NCI-H526 treated with DMSO at 0.1 percent for 48 hours (cell line): ENCODE results near the gene NIPSNAP2.
"Not testable (repeated sequence)": the region's sequence is repeated elsewhere in the genome, so short reads cannot be mapped to it uniquely, and the experiment has no call there.

Experiments
- DNase-seq: peaks from one replicate; lab custom pipeline; 2025; lab: John Stamatoyannopoulos, UW

NIPSNAP2 gene

DNA sequence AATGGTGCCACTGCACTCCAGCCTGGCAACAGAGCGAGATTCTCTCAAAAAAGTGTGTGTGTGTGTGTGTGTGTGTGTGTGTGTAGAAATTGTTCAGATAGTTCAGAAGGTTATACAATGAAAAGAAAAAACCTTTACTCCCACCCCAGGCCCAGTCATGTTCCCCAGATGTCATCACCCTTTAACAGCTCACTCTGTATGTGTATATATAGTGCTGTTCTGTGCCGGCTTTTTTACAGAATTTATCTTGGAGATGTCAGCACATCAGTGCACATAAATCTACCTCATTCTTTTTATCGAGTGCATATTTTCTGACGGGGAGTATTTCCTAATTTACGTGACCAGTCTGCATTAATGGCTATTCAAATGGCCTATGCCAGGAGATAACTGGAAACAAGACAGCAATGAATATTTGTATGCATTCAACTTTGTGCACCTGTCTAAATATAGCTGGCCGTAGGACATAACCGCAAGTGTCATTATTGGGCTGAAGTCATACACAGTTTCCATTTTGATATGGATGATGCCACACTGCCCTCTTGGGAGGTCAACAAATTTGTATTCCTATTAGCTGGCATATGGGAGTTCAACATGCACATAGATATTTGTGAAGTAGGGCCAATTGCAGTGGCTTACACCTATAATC, 11.7 kb downstream of the NIPSNAP2 start:
- DNase-seq: peak; percentile 79

DNA sequence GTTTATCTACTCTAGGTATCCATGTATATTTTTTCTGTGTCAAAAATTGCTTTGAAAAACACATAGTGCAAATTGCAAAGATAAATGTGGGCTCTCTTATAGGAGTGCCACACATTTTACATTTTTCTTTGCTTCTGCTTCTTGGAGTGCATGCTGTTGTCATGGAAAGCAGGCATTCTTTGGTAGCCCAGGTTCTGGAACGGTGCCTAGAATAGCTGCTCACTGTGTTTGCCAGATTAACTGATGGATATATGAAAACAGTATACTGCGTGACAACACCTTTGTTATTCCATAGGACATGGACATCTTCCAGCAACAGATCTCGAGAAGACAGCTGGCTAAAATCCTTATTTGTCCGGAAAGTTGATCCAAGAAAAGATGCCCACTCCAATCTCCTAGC, 13.4 kb downstream of the NIPSNAP2 start:
- DNase-seq: no peak

DNA sequence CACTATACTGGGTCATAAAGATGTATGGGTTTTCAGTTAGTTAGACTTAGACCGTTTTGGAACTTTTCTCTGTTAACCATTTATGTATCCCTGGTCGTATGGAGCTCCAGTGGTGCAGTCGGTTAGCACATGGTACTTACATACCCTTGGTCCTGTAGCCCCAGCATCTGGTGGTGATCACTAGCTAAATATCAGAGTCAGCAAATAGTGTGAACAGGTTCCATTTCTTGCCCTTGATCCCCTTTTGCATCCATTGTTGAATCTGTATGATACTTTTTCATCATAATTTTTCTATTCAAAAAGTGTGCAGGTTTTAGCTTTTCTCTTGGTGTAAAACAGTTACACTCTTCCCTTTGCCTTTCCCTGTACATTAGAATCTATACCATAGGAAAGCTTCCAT, 15.9 kb downstream of the NIPSNAP2 start:
- no peak for DNase-seq

DNA sequence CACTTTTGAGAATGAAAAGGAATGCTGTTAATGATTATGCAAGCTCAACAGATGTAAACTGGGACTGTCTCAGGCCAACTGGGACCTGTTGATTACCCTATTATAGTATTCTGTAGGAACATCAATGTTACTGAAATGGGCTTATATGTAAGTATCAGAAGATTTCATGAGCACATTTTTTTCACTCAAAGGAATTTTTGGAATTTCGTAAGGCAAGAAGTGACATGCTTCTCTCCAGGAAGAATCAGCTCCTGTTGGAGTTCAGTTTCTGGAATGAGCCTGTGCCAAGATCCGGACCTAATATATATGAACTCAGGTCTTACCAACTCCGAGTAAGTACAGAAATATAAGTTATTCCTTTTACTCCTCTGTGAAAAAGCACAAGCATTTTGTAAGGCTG, 19.2 kb downstream of the NIPSNAP2 start:
- no peak for DNase-seq

DNA sequence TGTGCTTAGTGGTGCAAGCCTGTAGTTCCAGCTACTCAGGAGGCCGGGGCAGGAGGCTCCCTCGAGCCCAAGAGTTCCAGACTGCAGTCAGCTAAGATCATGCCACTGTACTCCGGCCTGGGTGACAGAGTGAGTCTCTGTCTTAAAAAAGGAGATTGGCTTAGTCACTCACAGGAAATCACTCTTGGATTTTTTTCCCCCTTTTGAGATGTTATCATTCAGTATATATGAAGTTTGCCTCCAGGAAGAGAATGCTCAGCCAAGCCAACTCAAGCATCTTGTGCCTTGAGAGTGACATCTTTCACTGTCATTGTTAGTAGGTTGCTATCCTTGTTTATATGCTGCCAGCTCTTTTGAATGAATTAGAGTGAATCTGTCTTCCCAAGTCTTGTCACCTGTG, 28.0 kb downstream of the NIPSNAP2 start:
- no peak for DNase-seq

DNA sequence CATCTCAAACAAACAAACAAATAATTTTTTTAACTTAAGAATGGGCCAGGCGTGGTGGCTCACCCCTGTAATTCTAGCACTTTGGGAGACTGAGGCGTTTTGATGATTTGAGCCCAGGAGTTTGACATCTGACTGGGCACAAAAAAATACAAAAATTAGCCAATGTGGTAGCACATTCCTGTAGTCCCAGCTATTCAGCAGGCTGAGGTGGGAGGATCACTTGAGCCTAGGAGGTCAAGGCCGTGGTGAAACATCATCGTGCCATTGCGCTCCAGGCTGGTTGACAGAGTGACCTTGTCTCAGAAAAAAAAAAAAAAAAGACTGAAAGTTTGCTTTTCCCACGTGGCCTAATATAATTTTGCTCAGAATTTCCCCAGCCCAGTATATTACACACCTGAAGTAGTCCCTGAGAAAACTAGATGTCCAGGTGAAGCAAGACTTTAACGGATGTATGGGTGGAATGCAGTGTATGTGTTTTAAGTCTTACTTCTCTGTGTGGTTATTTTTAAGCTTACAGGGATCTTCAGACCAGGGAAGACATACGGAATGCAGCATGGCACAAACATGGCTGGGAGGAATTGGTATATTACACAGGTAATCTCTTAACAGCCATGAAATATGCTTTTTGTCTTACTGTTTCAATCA, 32.6 kb downstream of the NIPSNAP2 start:
- no peak for DNase-seq

DNA sequence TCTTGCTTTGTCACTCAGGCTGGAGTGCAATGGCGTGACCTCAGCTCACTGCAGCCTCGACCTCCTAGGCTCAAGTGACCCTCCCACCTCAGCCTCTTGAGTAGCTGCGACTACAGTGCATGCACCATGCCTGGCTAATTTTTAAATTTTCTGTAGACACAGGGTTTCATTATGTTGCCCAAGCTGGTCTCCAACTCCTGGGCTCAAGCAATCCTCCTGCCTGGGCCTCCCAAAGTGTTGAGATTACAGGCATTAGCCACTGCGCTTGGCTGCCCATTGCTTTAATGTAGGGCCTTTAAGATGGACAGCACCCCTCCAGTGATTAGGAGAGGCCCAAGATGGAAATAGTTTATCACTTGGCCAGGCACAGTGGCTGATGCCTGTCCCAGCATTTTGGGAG, 39.4 kb downstream of the NIPSNAP2 start:
- DNase-seq: no peak

DNA sequence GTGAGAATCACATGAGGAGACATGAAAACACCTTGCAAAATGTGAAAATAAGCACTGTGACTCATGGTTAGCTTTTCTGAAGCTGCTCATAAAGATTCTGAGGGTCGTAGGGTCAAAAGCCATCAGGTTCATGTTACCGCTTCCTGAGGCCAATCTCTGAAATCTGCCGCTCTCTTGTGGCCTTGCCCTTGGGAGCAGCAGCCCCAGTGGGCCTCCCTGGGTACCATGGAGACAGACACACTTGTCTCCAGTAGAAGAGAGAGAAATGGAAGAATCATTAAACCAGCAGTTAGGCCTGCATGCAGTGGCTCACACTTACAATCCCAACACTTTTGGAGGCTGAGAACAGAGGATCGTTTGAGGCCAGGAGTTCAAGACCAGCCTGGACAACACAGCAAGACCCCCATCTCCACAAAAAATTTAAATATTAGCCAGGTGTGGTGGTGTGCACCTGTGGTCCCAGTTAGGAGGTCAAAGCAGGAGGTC, 42.8 kb downstream of the NIPSNAP2 start:
- DNase-seq: no peak

DNA sequence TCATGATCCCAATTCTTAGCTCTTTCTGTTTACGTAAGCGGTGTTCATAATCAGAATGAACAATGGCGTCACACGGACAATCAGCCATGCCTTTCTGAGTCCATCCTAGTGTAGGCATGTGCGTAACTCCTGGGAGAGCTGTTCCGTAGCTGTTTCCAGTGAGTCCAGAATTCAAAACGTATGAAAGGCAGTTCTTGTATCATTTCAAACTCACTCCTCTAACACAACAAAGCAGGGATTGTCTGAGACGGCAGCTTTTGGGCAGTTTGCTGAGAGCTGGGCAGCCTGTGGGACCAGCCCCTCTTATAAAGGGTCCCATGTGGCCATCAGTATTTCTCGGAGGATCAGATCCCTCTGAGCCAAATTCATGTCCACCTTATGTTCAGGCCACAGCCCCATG, 43.5 kb downstream of the NIPSNAP2 start:
- no peak for DNase-seq

DNA sequence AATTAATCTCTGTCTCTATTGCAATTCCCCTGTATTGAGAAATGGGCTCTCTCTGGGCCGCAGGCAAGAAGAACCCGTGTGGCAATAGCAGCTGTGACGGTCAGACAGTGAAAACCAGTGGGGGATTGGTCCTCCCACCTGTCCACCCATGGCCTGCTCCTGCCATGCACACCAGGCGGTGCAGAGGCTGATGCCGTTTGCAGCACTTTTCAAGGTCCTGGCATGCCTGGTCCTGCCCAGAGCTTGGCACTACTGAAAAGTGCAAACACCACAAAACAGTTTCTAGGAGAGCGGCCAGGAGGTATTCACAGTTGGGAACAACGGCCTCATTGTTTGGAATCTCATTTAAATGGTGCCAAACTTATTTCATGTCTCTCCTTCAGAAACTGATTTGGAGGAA, 45.3 kb downstream of the NIPSNAP2 start:
- peak; percentile 95 for DNase-seq

DNA sequence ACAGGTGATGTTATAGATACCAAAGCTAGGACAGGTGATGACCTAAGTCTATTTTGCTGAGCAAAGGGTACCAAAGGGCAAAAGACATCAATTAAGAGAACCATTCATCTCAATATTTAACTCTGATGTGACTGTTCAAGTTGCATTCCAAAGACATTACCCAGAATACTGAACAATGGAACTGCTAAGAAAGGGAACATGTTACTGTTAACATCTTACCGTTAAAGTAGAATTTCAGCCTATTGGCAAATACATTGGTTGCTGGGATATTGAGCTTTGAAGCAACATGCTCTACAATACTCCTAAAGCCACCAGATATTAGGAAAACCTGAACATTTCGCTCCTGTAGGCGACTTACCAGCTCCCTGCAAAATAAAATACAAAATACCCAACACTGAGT, 52.6 kb downstream of the NIPSNAP2 start:
- not testable (repeated sequence) for DNase-seq

DNA sequence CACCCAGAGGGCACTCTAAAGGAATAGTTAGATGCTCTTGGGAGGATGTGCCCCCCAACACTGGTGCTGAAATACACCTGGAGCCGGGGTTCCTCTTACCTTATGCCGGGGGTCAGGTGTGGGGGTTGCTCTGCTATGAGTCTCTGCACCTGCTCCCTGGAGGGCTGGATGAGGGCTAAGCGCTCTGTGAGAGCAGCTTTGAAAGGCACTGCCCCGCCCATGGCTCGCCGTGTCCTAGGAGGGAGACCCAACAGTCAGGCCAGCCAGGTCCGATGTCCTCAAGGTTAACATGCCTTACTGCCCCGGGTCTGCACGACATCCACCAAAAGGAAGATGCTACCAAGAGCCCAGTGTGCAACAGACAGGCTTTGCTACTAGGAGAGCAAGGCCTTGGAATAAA, 55.1 kb downstream of the NIPSNAP2 start:
- DNase-seq: no peak

DNA sequence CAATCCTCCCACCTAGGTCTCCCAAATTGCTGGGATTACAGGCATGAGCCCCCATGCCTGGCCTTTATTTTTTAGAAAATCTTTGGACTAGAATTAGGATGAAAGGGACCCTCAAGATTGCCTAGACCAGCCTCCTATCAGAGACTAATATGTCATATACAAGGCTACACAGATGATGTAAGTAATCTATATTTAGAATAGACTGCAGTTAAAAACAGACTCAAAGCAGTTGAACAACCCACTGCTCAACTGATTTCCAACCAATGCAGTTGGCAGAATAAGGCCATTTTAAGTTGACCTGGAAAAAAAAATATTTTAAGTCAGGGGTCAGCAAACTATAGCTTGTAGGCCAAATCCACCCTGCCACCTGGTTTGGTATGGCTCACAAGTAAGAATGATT, 59.1 kb downstream of the NIPSNAP2 start:
- DNase-seq: no peak

DNA sequence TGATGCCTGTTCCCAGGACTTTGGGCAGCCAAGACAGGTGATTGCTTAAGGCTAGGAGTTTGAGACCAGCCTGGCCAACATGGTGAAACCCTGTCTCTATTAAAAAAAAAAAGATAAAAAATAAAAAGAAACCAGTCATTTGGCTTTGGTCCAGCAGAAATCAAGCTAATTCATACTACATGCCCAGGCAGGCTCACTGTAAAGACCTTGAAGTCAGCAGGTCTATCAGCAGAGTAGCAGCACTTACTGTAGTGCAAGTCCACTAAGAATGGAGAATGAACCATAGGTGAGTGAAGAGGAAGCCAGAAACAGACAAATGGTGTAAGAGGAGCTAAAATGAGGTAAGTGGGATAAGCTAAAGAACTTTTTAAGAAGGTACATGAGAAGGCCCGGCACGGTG, 62.2 kb downstream of the NIPSNAP2 start:
- DNase-seq: no peak

DNA sequence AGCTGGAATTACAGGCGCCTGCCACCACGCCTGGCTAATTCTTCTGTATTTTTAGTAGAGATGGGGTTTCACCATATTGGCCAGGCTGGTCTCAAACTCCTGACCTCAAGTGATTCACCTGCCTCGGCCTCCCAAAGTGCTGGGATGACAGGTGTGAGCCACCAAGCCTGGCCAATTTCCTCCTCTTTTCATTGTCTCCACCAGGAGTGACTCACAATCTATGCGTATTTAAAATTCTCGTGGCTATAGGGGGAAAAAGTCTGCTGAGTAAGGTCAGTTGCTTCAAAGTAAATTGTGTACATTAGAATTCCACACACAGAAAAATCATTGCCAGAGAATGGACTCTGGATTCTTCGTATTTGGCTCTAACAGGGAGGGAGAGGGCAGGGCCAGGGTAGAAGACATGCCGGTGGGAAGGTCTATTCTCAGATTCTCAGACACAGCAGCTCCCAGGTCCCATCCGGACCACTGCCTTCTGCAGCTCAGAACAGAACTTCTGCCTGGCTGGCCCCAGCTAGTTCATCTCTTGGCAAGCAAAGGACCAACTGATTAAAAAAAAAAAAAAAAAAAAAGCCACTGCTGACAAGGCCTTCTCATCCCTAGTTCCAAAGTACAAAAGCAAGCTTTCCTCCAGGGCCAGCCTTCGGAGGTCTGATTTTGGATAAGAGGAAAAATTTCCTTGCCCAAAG, 64.7 kb downstream of the NIPSNAP2 start:
- DNase-seq: no peak

DNA sequence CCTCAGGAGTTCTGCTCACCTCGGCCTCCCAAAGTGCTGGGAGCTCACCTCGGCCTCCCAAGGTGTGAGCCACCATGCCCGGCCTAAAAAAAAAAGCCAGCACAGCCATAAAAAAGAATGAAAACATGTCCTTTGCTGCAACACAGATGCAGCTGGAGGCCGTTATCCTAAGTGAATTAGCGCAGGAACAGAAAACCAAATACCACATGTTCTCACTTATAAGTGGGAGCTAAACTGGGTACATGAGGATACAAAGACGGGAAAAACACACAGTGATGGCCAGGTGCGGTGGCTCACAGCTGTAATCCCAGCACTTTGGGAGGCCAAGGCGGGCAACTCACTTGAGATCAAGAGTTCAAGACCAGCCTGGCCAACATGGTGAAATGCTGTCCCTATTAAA, 66.0 kb downstream of the NIPSNAP2 start:
- no peak for DNase-seq

DNA sequence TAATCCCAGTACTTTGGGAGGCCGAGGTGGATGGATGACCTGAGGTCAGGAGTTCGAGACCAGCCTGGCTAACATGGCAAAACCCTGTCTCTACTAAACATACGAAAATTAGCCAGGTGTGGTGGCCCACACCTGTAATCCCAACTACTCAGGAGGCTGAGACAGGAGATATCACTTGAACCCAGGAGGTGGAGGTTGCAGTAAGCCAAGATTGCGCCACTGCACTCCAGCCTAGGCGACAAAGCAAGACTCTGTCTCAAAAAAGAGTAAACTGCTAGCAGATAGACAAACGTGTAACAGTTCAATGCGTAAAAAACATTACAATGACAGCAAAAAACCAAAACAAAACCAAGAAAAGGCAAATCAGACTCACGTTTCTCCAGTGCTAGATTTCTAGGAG, 67.2 kb downstream of the NIPSNAP2 start:
- DNase-seq: not testable (repeated sequence)

DNA sequence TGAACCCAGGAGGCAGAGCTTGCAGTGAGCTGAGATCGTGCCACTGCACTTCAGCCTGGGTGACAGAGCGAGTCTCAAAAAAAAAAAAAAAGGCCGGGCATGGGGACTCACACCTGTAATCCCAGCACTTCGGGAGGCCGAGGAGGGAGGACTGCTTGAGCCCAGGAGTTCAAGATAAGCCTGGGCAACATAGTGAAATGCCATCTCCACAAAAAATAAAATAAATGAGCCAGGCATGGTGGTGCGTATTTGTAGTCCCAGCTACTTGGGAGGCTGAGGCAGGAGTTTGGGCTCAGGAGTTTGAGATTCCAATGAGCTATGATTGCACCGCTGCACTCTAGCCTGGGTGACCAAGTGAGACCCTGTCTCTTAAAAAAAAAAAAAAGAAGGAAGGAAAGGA, 68.2 kb downstream of the NIPSNAP2 start:
- DNase-seq: not testable (repeated sequence)

DNA sequence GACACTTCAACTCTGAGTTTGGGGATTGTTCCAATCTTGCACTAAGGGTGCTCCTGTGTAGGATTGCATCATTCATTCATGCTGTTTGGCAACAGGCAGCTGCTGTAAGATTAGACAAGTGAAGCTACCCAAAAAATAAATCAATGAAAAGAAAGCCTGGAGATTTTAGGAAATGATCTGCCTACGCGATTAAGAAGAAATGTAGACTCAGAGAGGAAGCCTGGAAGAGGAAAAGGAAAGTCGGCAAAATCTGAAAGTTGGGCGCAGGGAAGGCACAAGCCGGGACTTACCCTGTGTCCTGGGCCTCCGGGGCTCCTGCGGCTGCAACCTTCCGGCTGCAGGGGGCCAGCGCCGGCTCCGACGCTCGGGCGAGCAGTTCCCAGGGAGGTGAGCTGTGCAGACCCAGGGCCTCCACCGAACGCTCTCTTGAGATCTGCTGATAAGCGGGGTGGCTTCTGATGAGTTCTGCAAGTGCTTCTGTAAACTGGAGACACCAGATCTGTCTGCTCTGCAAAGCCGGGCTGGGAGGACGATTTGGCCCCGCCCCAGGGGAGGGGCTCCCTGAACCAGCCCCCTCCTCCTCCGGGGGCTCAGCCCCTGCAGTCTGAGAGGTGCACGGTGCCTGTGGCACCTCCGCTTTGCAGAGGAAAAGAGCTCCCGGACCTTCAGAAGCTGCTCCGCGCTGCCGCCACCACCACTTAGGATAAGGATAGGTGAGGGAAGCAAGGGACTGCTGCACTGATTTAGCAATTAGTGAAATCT, 69.5 kb downstream of the NIPSNAP2 start:
- DNase-seq: peak; percentile 90

DNA sequence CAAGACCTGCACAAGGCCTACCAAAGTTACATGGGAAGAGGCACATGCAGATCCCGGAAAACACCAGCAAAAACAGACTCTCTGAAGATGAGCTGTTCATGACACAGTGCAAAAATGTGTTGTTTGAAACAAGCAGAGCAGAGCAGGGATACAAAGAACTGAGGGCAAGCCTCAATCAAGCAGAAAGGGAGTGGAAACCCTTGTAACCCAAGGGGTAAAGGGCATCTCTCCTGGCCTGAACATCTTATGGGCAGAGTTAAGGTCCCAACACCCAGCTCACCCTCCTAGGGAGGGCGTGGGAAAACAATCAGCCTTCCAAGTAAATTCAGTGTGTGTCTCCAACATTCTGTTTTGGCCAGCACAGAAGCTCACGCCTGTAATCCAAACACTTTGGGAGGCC, 76.3 kb downstream of the NIPSNAP2 start:
- no peak for DNase-seq

DNA sequence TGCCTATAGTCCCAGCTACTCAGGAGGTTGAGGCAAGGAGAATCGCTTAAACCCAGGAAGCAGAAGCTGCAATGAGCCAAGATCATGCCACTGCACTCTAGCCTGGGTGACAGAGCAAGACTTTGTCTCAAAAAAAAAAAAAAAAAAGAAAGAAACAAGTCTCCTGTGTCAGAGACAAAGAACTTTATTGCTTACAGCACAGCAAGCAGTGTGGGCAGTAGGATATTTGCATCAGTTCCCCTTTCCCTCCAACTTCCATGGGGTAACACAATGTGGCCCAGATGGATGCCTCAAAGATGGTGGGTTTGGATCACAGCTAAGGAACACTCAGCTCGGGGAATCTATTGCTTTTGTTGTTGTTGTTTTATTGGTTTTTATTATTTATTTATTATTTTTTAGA, 81.4 kb downstream of the NIPSNAP2 start:
- DNase-seq: not testable (repeated sequence)

DNA sequence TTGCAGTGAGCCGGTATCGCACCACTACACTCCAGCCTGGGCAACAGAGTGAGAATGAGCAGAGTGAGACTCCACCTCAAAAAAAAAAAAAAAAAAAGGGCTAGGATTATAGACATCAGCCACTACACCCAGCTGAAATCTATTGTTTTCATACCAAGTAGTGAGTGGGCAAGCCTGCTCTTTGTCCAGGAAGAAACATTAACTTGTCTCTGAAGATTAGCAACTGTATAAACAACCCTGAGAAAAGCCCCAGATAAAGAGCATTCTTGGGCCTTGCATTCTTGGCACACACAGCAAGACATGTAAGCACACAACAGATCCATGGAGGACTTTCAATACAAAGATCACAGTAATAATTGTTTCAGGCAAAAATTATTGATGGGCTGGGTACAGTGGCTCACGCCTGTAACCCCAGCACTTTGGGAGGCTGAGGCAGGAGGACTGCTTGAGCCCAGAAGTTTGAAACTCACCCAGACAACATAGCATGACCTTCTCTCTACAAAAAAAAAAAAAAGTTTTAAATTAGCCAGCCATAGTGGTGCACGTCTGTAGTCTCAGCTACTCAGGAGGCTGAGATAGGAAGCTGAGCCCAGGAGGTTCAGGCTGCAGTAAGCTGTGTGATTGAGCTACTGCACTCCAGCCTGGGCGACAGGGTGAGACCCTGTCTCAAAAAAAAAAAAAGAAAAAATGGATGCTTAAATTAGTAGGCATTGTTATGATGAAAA, 82.5 kb downstream of the NIPSNAP2 start:
- DNase-seq: no peak
